Measurements from ENCODE around the gene SHB. TPM values are rescaled to one million over a fixed set of nuclear protein-coding genes. Genes with fewer than 3 reads are reported as not detected.

The SHB gene
- total RNA-seq, 1 experiment from 2014 or later, result 20.7 TPM

DNA sequence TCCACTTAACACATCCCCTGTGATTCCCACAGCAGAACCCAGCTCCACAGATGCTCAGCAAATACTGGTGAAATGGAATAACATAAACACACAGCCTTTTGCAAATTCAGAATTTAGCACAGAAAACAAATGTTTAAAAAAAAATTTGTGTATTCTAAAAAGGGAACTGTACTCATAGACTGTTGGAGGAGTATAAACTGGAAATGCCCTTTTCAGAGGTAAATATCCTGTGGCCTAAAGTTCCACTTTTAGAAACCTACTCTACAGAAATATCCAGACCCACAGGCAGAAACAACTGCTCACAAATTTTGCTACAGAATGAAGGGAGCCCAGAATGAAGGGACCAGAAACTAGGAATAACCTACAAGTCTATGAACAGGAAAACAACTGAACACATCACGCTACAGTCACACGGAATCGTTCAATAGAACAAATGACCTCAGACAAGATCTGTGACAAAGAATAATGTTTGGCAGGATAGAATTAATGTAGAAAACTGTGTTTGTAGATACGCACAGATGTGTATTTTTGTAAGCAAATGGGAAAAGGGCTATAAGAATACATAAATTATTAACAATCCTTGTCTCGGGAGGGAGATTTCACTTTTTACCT, 78.5 kb downstream of the SHB start:
- ChIA-PET CTCF (no interaction called here), POLR2A (ENCODE audit: low non-redundant PET) (no interaction called here)
- H3K27me3 ChIP-seq (replicated peaks; ENCODE audit: insufficient read depth, low read depth, low read length, poor library complexity), result no peaks in the 10 kb centered on the region
- peaks cover 63% of the 10 kb centered on the region for H3K4me1 ChIP-seq (ENCODE audit: insufficient read depth, low read length, poor library complexity, severe bottlenecking)
- BruUV-seq (replicated peaks), result no TSS peak
- no peak for TF ChIP-seq EZH2 (IDR thresholded peaks at IDR 0.05; ENCODE audit: borderline replicate concordance, low read depth, low read length, poor library complexity, severe bottlenecking)
- TF ChIP-seq, protein P1, sequence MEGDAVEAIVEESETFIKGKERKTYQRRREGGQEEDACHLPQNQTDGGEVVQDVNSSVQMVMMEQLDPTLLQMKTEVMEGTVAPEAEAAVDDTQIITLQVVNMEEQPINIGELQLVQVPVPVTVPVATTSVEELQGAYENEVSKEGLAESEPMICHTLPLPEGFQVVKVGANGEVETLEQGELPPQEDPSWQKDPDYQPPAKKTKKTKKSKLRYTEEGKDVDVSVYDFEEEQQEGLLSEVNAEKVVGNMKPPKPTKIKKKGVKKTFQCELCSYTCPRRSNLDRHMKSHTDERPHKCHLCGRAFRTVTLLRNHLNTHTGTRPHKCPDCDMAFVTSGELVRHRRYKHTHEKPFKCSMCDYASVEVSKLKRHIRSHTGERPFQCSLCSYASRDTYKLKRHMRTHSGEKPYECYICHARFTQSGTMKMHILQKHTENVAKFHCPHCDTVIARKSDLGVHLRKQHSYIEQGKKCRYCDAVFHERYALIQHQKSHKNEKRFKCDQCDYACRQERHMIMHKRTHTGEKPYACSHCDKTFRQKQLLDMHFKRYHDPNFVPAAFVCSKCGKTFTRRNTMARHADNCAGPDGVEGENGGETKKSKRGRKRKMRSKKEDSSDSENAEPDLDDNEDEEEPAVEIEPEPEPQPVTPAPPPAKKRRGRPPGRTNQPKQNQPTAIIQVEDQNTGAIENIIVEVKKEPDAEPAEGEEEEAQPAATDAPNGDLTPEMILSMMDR (conservative IDR thresholded peaks at IDR 0.05; ENCODE audit: low read depth, low read length), result no peak
- intact Hi-C loops (cut with micrococcal nuclease; ENCODE audit: unreplicated experiment), result no loop called here
- H3K27ac ChIP-seq (ENCODE audit: low read depth, low read length, poor library complexity, severe bottlenecking), result no peak overlapping the region
- no peaks in the 10 kb centered on the region for H3K9me3 ChIP-seq (ENCODE audit: low read depth, low read length, poor library complexity, severe bottlenecking)
- DNase-seq (ENCODE audit: low spot score), result no peak
- no peak overlapping the region for H3K4me3 ChIP-seq (ENCODE audit: low read depth, low read length, poor library complexity, severe bottlenecking)
- H3K36me3 ChIP-seq (ENCODE audit: insufficient read depth, low read length, poor library complexity, severe bottlenecking), result no peaks in the 10 kb centered on the region

DNA sequence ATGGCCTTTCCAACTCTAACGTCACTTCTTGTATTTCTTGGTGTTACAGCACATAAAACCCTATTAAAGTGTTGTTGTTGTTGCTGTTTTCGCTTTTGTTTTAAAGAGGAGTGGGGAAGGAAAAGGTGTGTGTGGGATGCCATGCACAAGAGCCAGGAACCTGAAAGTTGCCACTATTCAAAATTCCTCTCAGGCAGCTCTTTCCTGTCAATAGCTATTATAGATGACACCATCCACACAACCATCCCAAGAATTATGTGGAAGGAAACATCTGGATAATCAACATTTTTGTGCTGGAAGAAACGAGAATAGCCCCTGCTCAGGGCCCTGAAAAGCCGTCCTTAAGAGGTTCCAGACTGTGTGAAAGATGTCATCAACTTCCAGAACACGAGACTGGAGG, 79.3 kb downstream of the SHB start:
- no peak for DNase-seq (ENCODE audit: low spot score)
- Histone ChIP-seq H3K27ac (ENCODE audit: low read depth, low read length, poor library complexity, severe bottlenecking) (peak overlapping the region; percentile 40), H3K4me3 (ENCODE audit: low read depth, low read length, poor library complexity, severe bottlenecking) (no peak overlapping the region), H3K36me3 (ENCODE audit: insufficient read depth, low read length, poor library complexity, severe bottlenecking) (no peaks in the 10 kb centered on the region), H3K4me1 (ENCODE audit: insufficient read depth, low read length, poor library complexity, severe bottlenecking) (peaks cover 63% of the 10 kb centered on the region), H3K27me3 (replicated peaks; ENCODE audit: insufficient read depth, low read depth, low read length, poor library complexity) (no peaks in the 10 kb centered on the region), H3K9me3 (ENCODE audit: low read depth, low read length, poor library complexity, severe bottlenecking) (no peaks in the 10 kb centered on the region)
- intact Hi-C loops (cut with micrococcal nuclease; ENCODE audit: unreplicated experiment), result no loop called here
- TF ChIP-seq EZH2 (IDR thresholded peaks at IDR 0.05; ENCODE audit: borderline replicate concordance, low read depth, low read length, poor library complexity, severe bottlenecking), result no peak
- TF ChIP-seq, protein P1 (conservative IDR thresholded peaks at IDR 0.05; ENCODE audit: low read depth, low read length), result no peak
- no TSS peak for BruUV-seq (replicated peaks)
- ChIA-PET POLR2A (ENCODE audit: low non-redundant PET) (no interaction called here), CTCF (no interaction called here)

DNA sequence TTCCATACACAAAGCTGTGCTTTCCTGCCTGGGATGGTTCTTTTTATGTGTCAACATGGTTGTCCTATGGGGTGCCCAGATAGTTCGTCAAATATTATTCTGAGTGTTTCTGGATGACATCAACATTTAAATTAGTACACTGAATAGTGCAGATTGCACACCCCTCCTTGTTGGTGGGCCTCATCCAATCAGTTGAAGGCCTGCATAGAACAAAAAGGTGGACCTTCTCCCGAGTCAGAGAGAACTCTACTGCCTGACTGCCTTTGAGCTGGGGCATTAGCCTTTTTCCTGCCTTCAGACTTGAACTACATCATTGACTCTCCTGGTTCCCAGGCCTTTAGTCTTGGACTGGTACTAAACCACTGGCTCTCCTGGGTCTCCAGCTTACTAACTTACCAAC, 80.4 kb downstream of the SHB start:
- no peak for DNase-seq (ENCODE audit: low spot score)
- peaks cover 63% of the 10 kb centered on the region for H3K4me1 ChIP-seq (ENCODE audit: insufficient read depth, low read length, poor library complexity, severe bottlenecking)
- intact Hi-C loops (cut with micrococcal nuclease; ENCODE audit: unreplicated experiment), result no loop called here
- H3K36me3 ChIP-seq (ENCODE audit: insufficient read depth, low read length, poor library complexity, severe bottlenecking), result no peaks in the 10 kb centered on the region
- H3K27me3 ChIP-seq (replicated peaks; ENCODE audit: insufficient read depth, low read depth, low read length, poor library complexity), result no peaks in the 10 kb centered on the region
- CTCF ChIA-PET, result no interaction called here
- POLR2A ChIA-PET (ENCODE audit: low non-redundant PET), result no interaction called here
- peak overlapping the region; percentile 67 for H3K27ac ChIP-seq (ENCODE audit: low read depth, low read length, poor library complexity, severe bottlenecking)
- no TSS peak for BruUV-seq (replicated peaks)
- H3K9me3 ChIP-seq (ENCODE audit: low read depth, low read length, poor library complexity, severe bottlenecking), result no peaks in the 10 kb centered on the region
- H3K4me3 ChIP-seq (ENCODE audit: low read depth, low read length, poor library complexity, severe bottlenecking), result no peak overlapping the region
- TF ChIP-seq, protein P1 (conservative IDR thresholded peaks at IDR 0.05; ENCODE audit: low read depth, low read length), result no peak
- no peak for TF ChIP-seq EZH2 (IDR thresholded peaks at IDR 0.05; ENCODE audit: borderline replicate concordance, low read depth, low read length, poor library complexity, severe bottlenecking)

Measured in A673 (cell line).